Caco-2 (cell line): ENCODE data around the gene SLC7A11. TPM values are rescaled to one million over a fixed set of nuclear protein-coding genes. Genes with fewer than 3 reads are reported as not detected.

Experiments used
- BruUV-seq: library from RNA; stranded (reverse); fragments of 400-500 nt; replicated peaks from 2 replicates; lab custom pipeline; 2021; lab: Mats Ljungman, UMichigan
- CTCF ChIA-PET: fragments of 300-600 bp; sonication (Branson Sonifier 250); formaldehyde crosslinking; loops from one replicate; lab custom pipeline; 2022; ENCODE audit warnings: antibody characterized with exemption; lab: Charles Lee
- POLR2A ChIA-PET: fragments of 300-600 bp; sonication (Branson Sonifier 250); formaldehyde crosslinking; loops from one replicate; lab custom pipeline; 2022; ENCODE audit warnings: antibody characterized with exemption; lab: Charles Lee
- DNase-seq, 2 experiments: peaks; one replicate each; pipeline versions ENCODE4 v3.0.0 to v3.0.0-alpha.2; 2020 to 2022
- H3K27me3 ChIP-seq: replicated peaks from 2 replicates; pipeline ENCODE4 v1.6.0; 2011; ENCODE audit warnings: low read length; ENCODE audit not compliant: control insufficient read depth, insufficient read depth
- H3K36me3 ChIP-seq: 2 replicates; pipeline ENCODE4 v1.5.1; 2011; ENCODE audit warnings: low read length; ENCODE audit not compliant: control insufficient read depth, insufficient read depth
- H3K4me1 ChIP-seq: fragments of 250-450 bp; sonication (Bioruptor Pico); 2 replicates; pipeline ENCODE4 v1.5.1; 2020; ENCODE audit warnings: mild to moderate bottlenecking
- H3K4me3 ChIP-seq: 2 replicates; pipeline ENCODE4 v1.5.1; 2011; ENCODE audit warnings: low read depth, mild to moderate bottlenecking, control low read depth, low read length
- H3K9me3 ChIP-seq: fragments of 250-450 bp; sonication (Bioruptor Pico); 2 replicates; pipeline ENCODE4 v1.5.1; 2020; ENCODE audit warnings: mild to moderate bottlenecking, moderate library complexity
- H3K27ac Mint-ChIP-seq: one replicate; pipeline ENCODE4 v1.8.0; 2022; ENCODE audit warnings: mixed read lengths; ENCODE audit not compliant: unreplicated experiment
- H3K27me3 Mint-ChIP-seq: one replicate; pipeline ENCODE4 v1.8.0; 2022; ENCODE audit warnings: mixed read lengths; ENCODE audit not compliant: insufficient read depth, unreplicated experiment
- H3K36me3 Mint-ChIP-seq: one replicate; pipeline ENCODE4 v1.8.0; 2022; ENCODE audit warnings: mild to moderate bottlenecking, mixed read lengths; ENCODE audit not compliant: insufficient read depth, unreplicated experiment
- H3K4me1 Mint-ChIP-seq: one replicate; pipeline ENCODE4 v1.8.0; 2022; ENCODE audit warnings: low read depth, mixed read lengths; ENCODE audit not compliant: unreplicated experiment
- H3K4me3 Mint-ChIP-seq: one replicate; pipeline ENCODE4 v1.8.0; 2022; ENCODE audit warnings: mild to moderate bottlenecking, moderate library complexity, mixed read lengths; ENCODE audit not compliant: unreplicated experiment
- H3K9me3 Mint-ChIP-seq: one replicate; pipeline ENCODE4 v1.8.0; 2022; ENCODE audit warnings: mixed read lengths; ENCODE audit not compliant: unreplicated experiment
- CTCF ChIP-seq, 2 experiments: fragments of 200-600 bp in 1 of 2; IDR thresholded peaks; 1 replicate in 1 of 2; 2 replicates in 1 of 2; pipeline versions ENCODE4 v1.5.1 to v1.8.0; 2011 to 2022; ENCODE audit warnings: antibody characterized with exemption in 1 of 2, control low read depth in 1 of 2, inconsistent platforms in 1 of 2, low read depth in 1 of 2, low read length in 1 of 2, mild to moderate bottlenecking in 1 of 2, moderate library complexity in 1 of 2; ENCODE audit not compliant: insufficient read depth in 1 of 2, severe bottlenecking in 1 of 2, unreplicated experiment in 1 of 2
- intact Hi-C: fragments of 100-400 bp; cut with micrococcal nuclease; formaldehyde crosslinking; loops from one replicate; pipeline ENCODE4 v1.10.0; 2022; ENCODE audit not compliant: unreplicated experiment
- total RNA-seq: library from RNA; stranded (reverse); gene quantifications from 2 replicates; pipeline ENCODE4 v1.2.3, GENCODE V29; 2022

The SLC7A11 gene
- total RNA-seq, 1 experiment from 2014 or later: 41.1 TPM

DNA sequence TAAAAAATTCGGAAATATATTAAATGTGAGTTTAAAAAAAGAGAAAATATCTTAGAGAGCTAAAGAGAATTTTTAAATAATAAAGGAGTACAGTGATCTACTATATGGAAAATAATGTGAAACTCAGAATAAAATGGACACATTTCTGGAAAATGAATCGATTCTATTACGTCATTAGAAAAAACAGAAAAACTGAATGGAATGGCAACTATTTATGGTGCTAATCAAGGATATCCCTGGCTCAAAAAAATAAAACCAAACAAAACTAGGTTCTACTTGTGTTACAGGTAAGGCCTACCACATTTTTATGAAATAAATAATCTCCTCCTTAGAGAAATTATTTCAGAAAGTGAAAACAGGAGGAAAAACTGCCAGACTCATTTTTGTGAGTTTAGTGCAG, 5.5 kb upstream of the SLC7A11 start:
- no peaks in the 10 kb centered on the region for H3K4me1 Mint-ChIP-seq

DNA sequence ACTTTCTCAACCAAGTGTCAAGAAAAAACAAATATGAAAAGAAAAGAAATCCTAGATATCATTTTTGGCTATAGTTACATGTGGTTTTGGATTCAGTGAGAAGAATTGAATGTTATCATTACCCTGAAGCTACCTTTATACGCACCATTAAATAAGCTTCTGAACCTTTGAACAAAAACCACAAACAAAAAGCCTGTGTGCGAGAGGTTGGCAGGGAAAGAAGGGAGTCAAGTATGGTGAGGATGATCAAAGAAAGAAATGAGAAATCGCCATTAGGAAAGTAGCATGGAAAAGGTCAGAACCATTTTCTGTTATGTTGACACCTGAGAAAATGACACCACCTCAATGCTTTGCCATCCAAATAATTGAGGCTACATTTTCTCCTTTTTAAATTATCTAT, 1.2 kb upstream of the SLC7A11 start:
- CTCF ChIA-PET: no interaction called here
- no peak overlapping the region for H3K4me3 ChIP-seq
- no peak overlapping the region for H3K4me3 Mint-ChIP-seq

More for the DNA sequence above, 5.5 kb upstream of the SLC7A11 start:
- Histone ChIP-seq H3K27me3 (no peaks in the 10 kb centered on the region), H3K4me1 (peaks cover 8% of the 10 kb centered on the region; the same call in 1 of the 2 replicates), H3K9me3 (no peaks in the 10 kb centered on the region), H3K4me3 (no peak overlapping the region), H3K36me3 (no peaks in the 10 kb centered on the region)
- Mint-ChIP-seq H3K9me3 (no peaks in the 10 kb centered on the region), H3K27ac (no peak overlapping the region), H3K27me3 (no peaks in the 10 kb centered on the region), H3K4me3 (no peak overlapping the region), H3K36me3 (no peaks in the 10 kb centered on the region)
- intact Hi-C loops: loop anchor here (10.0 kb wide), 2 partner anchors 427 to 687 kb away; no protein-coding TSS in a partner anchor
- BruUV-seq: no TSS peak
- CTCF ChIA-PET: no interaction called here
- TF ChIP-seq CTCF (IDR thresholded peaks at IDR 0.05; ENCODE audit: insufficient read depth in 1 of 2, low read depth in 1 of 2, low read length in 1 of 2, severe bottlenecking in 1 of 2, unreplicated experiment in 1 of 2): no peak
- DNase-seq: no peak
- POLR2A ChIA-PET: no interaction called here

GRCh38 chr4:138242834-138243156, 646 bp upstream of the SLC7A11 start:
- Mint-ChIP-seq H3K4me3 (peak overlapping the region; percentile 82), H3K27ac (peak overlapping the region; percentile 90), H3K9me3 (no peaks in the 10 kb centered on the region), H3K27me3 (no peaks in the 10 kb centered on the region), H3K36me3 (peaks cover 14% of the 10 kb centered on the region), H3K4me1 (no peaks in the 10 kb centered on the region)
- H3K4me3 ChIP-seq: peak overlapping the region; percentile 29
- peaks cover 15% of the 10 kb centered on the region for H3K4me1 ChIP-seq
- H3K9me3 ChIP-seq: no peaks in the 10 kb centered on the region
- POLR2A ChIA-PET: interaction anchor here (0.6 to 1.1 kb wide), 4 partner anchors 26 to 935 kb away, joined by 3 to 9 read pairs (median 5); no protein-coding TSS in a partner anchor
- BruUV-seq: TSS peak; percentile 98
- H3K36me3 ChIP-seq: no peaks in the 10 kb centered on the region
- intact Hi-C loops: loop anchor here (1.0 to 10.0 kb wide), 5 partner anchors 26 to 692 kb away; no protein-coding TSS in a partner anchor
- H3K27me3 ChIP-seq: no peaks in the 10 kb centered on the region
- CTCF ChIA-PET: interaction anchor here (0.9 to 1.7 kb wide), 2 partner anchors 438 to 628 kb away, joined by 3 to 5 read pairs; no protein-coding TSS in a partner anchor
- DNase-seq: no peak
- no peak for TF ChIP-seq CTCF (IDR thresholded peaks at IDR 0.05; ENCODE audit: insufficient read depth in 1 of 2, low read depth in 1 of 2, low read length in 1 of 2, severe bottlenecking in 1 of 2, unreplicated experiment in 1 of 2)

More for the DNA sequence above, 1.2 kb upstream of the SLC7A11 start:
- no TSS peak for BruUV-seq
- POLR2A ChIA-PET: no interaction called here
- Mint-ChIP-seq H3K27me3 (no peaks in the 10 kb centered on the region), H3K4me1 (no peaks in the 10 kb centered on the region), H3K36me3 (peaks cover 14% of the 10 kb centered on the region), H3K27ac (no peak overlapping the region), H3K9me3 (no peaks in the 10 kb centered on the region)
- Histone ChIP-seq H3K36me3 (no peaks in the 10 kb centered on the region), H3K9me3 (no peaks in the 10 kb centered on the region), H3K4me1 (peaks cover 15% of the 10 kb centered on the region), H3K27me3 (no peaks in the 10 kb centered on the region)
- intact Hi-C loops: loop anchor here (5.0 to 10.0 kb wide), 3 partner anchors 254 to 691 kb away; no protein-coding TSS in a partner anchor
- no peak for DNase-seq
- no peak for TF ChIP-seq CTCF (IDR thresholded peaks at IDR 0.05; ENCODE audit: insufficient read depth in 1 of 2, low read depth in 1 of 2, low read length in 1 of 2, severe bottlenecking in 1 of 2, unreplicated experiment in 1 of 2)
